A673 (cell line): ENCODE results near the gene RNF40. TPM values are rescaled to one million over a fixed set of nuclear protein-coding genes. Genes with fewer than 3 reads are reported as not detected.

Experiments used
- BruUV-seq: library from RNA; stranded (reverse); fragments of 400-500 nt; replicated peaks from 2 replicates; lab custom pipeline; 2021; lab: Mats Ljungman, UMichigan
- CTCF ChIA-PET: fragments of 300-600 bp; sonication (Branson Sonifier 250); formaldehyde crosslinking; loops from one replicate; lab custom pipeline; 2022; ENCODE audit warnings: antibody characterized with exemption; lab: Charles Lee
- POLR2A ChIA-PET: fragments of 300-600 bp; sonication (Branson Sonifier 250); formaldehyde crosslinking; loops from one replicate; lab custom pipeline; 2022; ENCODE audit warnings: antibody characterized with exemption; ENCODE audit not compliant: low non-redundant PET; lab: Charles Lee
- DNase-seq: peaks from one replicate; pipeline ENCODE4 v3.0.0-alpha.2; 2015; ENCODE audit warnings: low spot score
- H3K27ac ChIP-seq: fragments of 200-600 bp; sonication (generic); 2 replicates; pipeline ENCODE4 v1.5.1; 2016; ENCODE audit warnings: mixed run types, low read depth, mild to moderate bottlenecking, mixed read lengths, antibody characterized with exemption, low read length; ENCODE audit not compliant: poor library complexity, severe bottlenecking
- H3K27me3 ChIP-seq: fragments of 200-600 bp; sonication (generic); replicated peaks from 2 replicates; pipeline ENCODE4 v1.6.1; 2017; ENCODE audit warnings: mixed run types, low read depth, mild to moderate bottlenecking, mixed read lengths, antibody characterized with exemption, low read length; ENCODE audit not compliant: insufficient read depth, poor library complexity
- H3K36me3 ChIP-seq: fragments of 200-600 bp; sonication (generic); 2 replicates; pipeline ENCODE4 v1.6.1; 2016; ENCODE audit warnings: mixed run types, mild to moderate bottlenecking, mixed read lengths, antibody characterized with exemption, low read length; ENCODE audit not compliant: insufficient read depth, poor library complexity, severe bottlenecking
- H3K4me1 ChIP-seq: fragments of 200-600 bp; sonication (generic); 2 replicates; pipeline ENCODE4 v1.6.1; 2017; ENCODE audit warnings: mixed run types, mild to moderate bottlenecking, mixed read lengths, antibody characterized with exemption, low read length; ENCODE audit not compliant: insufficient read depth, poor library complexity, severe bottlenecking
- H3K4me3 ChIP-seq: fragments of 200-600 bp; sonication (generic); 2 replicates; pipeline ENCODE4 v1.5.1; 2016; ENCODE audit warnings: low read depth, mixed run types, mild to moderate bottlenecking, mixed read lengths, low read length; ENCODE audit not compliant: poor library complexity, severe bottlenecking
- H3K9me3 ChIP-seq: fragments of 200-600 bp; sonication (generic); 2 replicates; pipeline ENCODE4 v1.6.1; 2016; ENCODE audit warnings: mixed run types, low read depth, mild to moderate bottlenecking, mixed read lengths, antibody characterized with exemption, low read length; ENCODE audit not compliant: poor library complexity, severe bottlenecking
- CTCF ChIP-seq: fragments of 300-800, 200-600 bp; sonication (generic); conservative IDR thresholded peaks from 2 replicates; pipeline ENCODE4 v1.5.1; 2017; ENCODE audit warnings: low read depth, mild to moderate bottlenecking, antibody characterized with exemption, low read length, moderate library complexity, mixed read lengths
- EZH2 ChIP-seq: fragments of 200-600 bp; sonication (generic); IDR thresholded peaks from 2 replicates; pipeline ENCODE4 v1.6.1; 2017; ENCODE audit warnings: borderline replicate concordance, low read depth, mild to moderate bottlenecking, mixed read lengths, antibody characterized with exemption, low read length; ENCODE audit not compliant: poor library complexity, severe bottlenecking
- intact Hi-C: fragments of 100-400 bp; cut with micrococcal nuclease; formaldehyde crosslinking; loops from one replicate; pipeline ENCODE4 v1.10.0; 2022; ENCODE audit not compliant: unreplicated experiment
- total RNA-seq: library from RNA; stranded (reverse); gene quantifications from 2 replicates; pipeline ENCODE4 v1.2.3, GENCODE V29; 2021

Gene RNF40
- total RNA-seq, 1 experiment from 2014 or later, result 132 TPM

DNA sequence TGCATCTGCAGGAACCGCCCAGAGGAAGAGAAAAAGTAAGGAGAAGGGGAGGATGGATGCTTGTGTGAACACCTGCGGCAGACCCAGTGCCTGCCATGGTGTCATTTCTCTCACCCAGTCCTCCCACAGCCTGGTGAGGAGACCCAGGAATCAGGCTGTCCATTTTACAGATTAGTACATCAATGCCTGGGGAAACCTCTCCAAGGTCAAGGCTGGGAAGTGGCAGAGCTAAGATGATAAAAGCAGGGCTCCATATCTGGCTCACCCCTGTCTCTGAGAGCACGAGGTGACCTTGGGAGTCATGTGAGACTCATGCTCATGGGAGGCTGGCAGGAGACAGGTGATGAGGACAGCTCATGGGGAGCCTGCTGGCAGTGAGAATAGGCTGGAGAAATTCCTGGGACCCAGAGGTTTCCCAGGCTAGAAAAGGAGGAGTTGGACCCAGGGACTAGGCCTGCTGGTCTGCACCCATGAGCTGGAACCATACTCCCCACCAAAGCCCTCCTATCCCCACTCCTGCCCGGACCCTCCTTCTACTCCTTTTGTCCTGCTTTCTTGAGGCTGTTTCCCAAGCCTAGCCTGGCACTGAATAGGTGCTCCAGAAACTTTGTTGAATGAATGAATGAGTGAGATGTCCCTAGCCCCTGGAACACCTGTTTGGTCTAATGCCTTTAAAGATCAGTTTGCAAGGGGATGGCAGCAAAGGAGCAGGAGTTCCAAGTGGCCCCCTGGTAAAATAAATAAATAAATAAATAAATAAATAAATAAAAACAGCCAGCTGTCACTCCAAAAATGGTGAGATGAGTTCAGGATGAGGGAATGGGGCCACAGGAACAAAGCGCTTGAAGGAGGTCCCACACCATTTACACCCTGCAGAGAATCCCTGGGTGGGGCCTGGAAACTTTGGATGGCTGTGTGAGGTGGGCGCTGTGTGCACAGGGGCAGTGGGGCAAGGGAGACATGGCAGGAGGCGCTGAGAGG, 23.3 kb downstream of the RNF40 start:
- POLR2A ChIA-PET, result no interaction called here
- Histone ChIP-seq H3K9me3 (no peaks in the 10 kb centered on the region), H3K27ac (peak overlapping the region; percentile 80), H3K27me3 (no peaks in the 10 kb centered on the region), H3K36me3 (peaks cover 22% of the 10 kb centered on the region), H3K4me3 (peak overlapping the region; percentile 74), H3K4me1 (no peaks in the 10 kb centered on the region)
- CTCF ChIA-PET, result no interaction called here
- intact Hi-C loops, result no loop called here
- BruUV-seq, result no TSS peak
- DNase-seq, result no peak
- no peak for TF ChIP-seq CTCF
- TF ChIP-seq EZH2, result no peak

DNA sequence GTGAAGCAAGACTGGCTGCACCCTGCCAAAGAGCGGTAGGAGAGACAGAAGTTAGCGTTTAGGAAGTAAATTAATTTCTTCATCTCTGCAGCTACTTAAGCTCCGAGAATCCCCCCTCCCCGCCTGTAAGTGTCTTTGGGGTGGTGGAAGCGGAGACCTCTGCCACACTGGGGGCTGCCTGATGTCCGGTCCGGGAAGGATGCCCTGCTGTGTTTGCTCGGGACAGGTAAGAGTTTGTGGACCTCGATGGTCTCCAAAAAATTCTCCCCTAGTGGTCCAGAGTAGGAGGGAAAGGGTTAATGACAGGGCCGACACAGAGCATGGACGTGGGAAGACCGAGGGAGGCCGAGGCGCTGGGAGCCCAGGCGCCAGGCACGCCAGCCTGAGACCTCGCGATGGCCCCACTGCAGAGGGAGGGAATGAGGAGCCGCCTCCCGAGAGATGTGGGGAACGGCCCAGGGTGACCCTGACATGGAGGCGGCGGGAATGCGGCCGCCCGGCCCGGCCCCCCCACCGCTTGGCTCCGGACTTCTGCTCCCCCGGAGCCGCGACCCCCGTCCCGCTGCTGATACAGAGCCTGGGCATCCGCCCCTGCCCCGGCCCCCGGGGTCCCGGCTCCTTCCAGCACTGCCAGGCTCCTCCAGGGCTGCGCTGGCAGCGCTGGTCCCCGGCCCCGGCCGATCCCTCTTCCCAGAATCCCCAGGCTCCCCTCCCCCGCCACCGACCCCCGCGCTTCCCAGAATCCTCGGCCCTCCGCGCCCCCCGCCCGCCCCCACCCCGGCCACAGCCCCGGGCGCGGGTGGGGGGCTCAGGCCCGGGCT, 24.2 kb downstream of the RNF40 start:
- Histone ChIP-seq H3K4me3 (peak overlapping the region; percentile 74), H3K4me1 (no peaks in the 10 kb centered on the region), H3K27me3 (no peaks in the 10 kb centered on the region), H3K36me3 (peaks cover 22% of the 10 kb centered on the region), H3K27ac (peak overlapping the region; percentile 80), H3K9me3 (no peaks in the 10 kb centered on the region)
- BruUV-seq, result no TSS peak
- POLR2A ChIA-PET, result interaction anchor here (0.6 kb wide), 1 partner anchor 22 kb away, joined by 3 read pairs; no protein-coding TSS in a partner anchor
- TF ChIP-seq EZH2 (no peak), CTCF (no peak)
- intact Hi-C loops, result no loop called here
- peak; percentile 60 for DNase-seq
- CTCF ChIA-PET, result interaction anchor here (0.6 kb wide), 1 partner anchor 82 kb away, joined by 6 read pairs; no protein-coding TSS in a partner anchor

- peak; percentile 78 for DNase-seq
- no peaks in the 10 kb centered on the region for H3K4me1 ChIP-seq
- peak within 1 kb of the TSS; percentile 80 for H3K27ac ChIP-seq
- no TSS peak for BruUV-seq
- H3K9me3 ChIP-seq, result no peaks in the 10 kb centered on the region
- TF ChIP-seq EZH2 (no peak), CTCF (no peak)
- ChIA-PET CTCF (interaction anchor here (0.6 kb wide), 1 partner anchor 81 kb away, joined by 6 read pairs; no protein-coding TSS in a partner anchor), POLR2A (interaction anchor here (0.6 kb wide), 1 partner anchor 21 kb away, joined by 3 read pairs; no protein-coding TSS in a partner anchor)
- no peaks in the 10 kb centered on the region for H3K27me3 ChIP-seq
- intact Hi-C loops, result loop anchor here (1.0 kb wide), 1 partner anchor 18 kb away; no protein-coding TSS in a partner anchor
- peak within 1 kb of the TSS; percentile 74 for H3K4me3 ChIP-seq
- H3K36me3 ChIP-seq, result peaks cover 16% of the 10 kb centered on the region
These were observed 25.0 kb downstream of the RNF40 start, which contains the start of gene ZNF629 for GRCh38 chr16:30786936-30787612. Gene ZNF629, minus strand, starts transcription at chr16:30787205. Its CDS starts 2,723 bp downstream, at chr16:30784482.
